Measurements from ENCODE around the gene PFDN6. TPM values are rescaled to one million over a fixed set of nuclear protein-coding genes. Genes with fewer than 3 reads are reported as not detected.
A peak's percentile ranks its signal among the peaks of the same experiment; 100 is the strongest.

PFDN6 gene
- total RNA-seq, 1 experiment from 2014 or later, result 153 TPM

DNA sequence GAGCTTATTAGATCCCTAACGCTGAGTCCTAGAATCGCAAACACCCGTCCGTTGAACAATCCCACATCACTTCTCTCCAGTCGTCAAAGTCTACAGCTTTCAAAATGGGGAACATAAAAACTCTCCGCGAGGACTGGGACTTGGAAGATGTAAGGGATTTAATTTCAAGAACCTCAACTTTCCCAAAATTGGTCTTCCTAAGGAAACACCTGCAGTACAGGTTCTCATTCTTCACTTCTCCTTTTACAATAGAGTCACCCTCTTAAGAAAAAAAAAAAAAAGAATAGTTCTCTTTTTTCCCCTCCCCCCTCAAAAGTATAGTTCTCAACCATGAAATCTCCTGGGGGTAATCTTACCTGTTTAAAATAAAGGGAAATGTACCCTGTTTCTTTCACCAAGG is 34.7 kb downstream of the PFDN6 start:
- Histone ChIP-seq H2AFZ (ENCODE audit: low read length) (peak overlapping the region; percentile 81), H3K4me2 (ENCODE audit: low read length) (peak overlapping the region; percentile 96), H3K79me2 (ENCODE audit: low read length) (peaks cover 37% of the 10 kb centered on the region), H3K36me3 (ENCODE audit: low read depth, low read length) (peaks cover 6% of the 10 kb centered on the region; the same call in 1 of the 2 replicates), H3K9ac (ENCODE audit: low read length) (no peak overlapping the region), H3K27me3 (ENCODE audit: low read length) (no peaks in the 10 kb centered on the region), H3K4me3 (ENCODE audit: low read length) (peak overlapping the region; percentile 95), H3K27ac (ENCODE audit: low read length) (no peak overlapping the region), H4K20me1 (ENCODE audit: low read length) (no peaks in the 10 kb centered on the region), H3F3A (ENCODE audit: low read length, unreplicated experiment) (no peaks in the 10 kb centered on the region), H3K9me2 (replicated peaks; ENCODE audit: low read length) (no peaks in the 10 kb centered on the region), H3K4me1 (ENCODE audit: insufficient read depth, low read length) (peaks cover 40% of the 10 kb centered on the region), H3K9me3 (ENCODE audit: low read length) (no peaks in the 10 kb centered on the region)
- intact Hi-C loops (cut with micrococcal nuclease), result no loop called here
- no TSS peak for BruUV-seq (replicated peaks)
- TF ChIP-seq EZH2 (IDR thresholded peaks at IDR 0.05; ENCODE audit: low read length, unreplicated experiment), result no peak
- TF ChIP-seq, protein P1, sequence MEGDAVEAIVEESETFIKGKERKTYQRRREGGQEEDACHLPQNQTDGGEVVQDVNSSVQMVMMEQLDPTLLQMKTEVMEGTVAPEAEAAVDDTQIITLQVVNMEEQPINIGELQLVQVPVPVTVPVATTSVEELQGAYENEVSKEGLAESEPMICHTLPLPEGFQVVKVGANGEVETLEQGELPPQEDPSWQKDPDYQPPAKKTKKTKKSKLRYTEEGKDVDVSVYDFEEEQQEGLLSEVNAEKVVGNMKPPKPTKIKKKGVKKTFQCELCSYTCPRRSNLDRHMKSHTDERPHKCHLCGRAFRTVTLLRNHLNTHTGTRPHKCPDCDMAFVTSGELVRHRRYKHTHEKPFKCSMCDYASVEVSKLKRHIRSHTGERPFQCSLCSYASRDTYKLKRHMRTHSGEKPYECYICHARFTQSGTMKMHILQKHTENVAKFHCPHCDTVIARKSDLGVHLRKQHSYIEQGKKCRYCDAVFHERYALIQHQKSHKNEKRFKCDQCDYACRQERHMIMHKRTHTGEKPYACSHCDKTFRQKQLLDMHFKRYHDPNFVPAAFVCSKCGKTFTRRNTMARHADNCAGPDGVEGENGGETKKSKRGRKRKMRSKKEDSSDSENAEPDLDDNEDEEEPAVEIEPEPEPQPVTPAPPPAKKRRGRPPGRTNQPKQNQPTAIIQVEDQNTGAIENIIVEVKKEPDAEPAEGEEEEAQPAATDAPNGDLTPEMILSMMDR (conservative IDR thresholded peaks at IDR 0.05; ENCODE audit: low read depth, low read length), result no peak
- no peak for TF ChIP-seq EZH2phosphoT487 (IDR thresholded peaks at IDR 0.05; ENCODE audit: borderline replicate concordance, low read length)
- no peak for DNase-seq
- ChIA-PET POLR2A (ENCODE audit: unreplicated experiment) (no interaction called here), CTCF (no interaction called here)
- no peak for ATAC-seq

DNA sequence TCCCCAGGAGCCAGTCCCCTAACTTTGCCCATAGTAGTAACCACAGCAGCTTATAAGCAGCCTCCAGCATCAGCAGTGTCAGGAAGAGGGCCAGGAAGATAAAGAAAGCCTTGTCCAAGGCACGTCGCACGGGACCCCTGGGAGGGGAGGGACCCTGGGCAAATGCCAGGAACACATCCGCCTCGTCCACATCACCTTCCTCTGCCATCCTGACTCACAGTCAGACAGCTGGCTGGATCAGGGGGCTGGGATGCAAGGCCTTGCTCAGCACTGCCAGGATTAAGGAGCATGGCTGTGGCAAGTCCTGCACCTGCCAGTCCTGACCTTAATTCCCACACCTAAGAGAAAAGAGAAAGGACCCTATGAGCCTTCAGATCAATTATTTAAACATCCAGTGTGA is 39.7 kb downstream of the PFDN6 start:
- ChIA-PET POLR2A (ENCODE audit: unreplicated experiment) (no interaction called here), CTCF (no interaction called here)
- no TSS peak for BruUV-seq (replicated peaks)
- DNase-seq (peak; percentile 24), ATAC-seq (peak; percentile 29; the same call in 1 of the 2 replicates)
- Histone ChIP-seq H3K9me2 (replicated peaks; ENCODE audit: low read length) (no peaks in the 10 kb centered on the region), H3K4me3 (ENCODE audit: low read length) (no peak overlapping the region), H3K9ac (ENCODE audit: low read length) (no peak overlapping the region), H3K27me3 (ENCODE audit: low read length) (no peaks in the 10 kb centered on the region), H3F3A (ENCODE audit: low read length, unreplicated experiment) (no peaks in the 10 kb centered on the region), H4K20me1 (ENCODE audit: low read length) (no peaks in the 10 kb centered on the region), H3K79me2 (ENCODE audit: low read length) (no peaks in the 10 kb centered on the region), H3K4me1 (ENCODE audit: insufficient read depth, low read length) (peaks cover 2% of the 10 kb centered on the region), H3K27ac (ENCODE audit: low read length) (no peak overlapping the region), H3K9me3 (ENCODE audit: low read length) (no peaks in the 10 kb centered on the region), H2AFZ (ENCODE audit: low read length) (no peak overlapping the region), H3K36me3 (ENCODE audit: low read depth, low read length) (no peaks in the 10 kb centered on the region), H3K4me2 (ENCODE audit: low read length) (no peak overlapping the region)
- intact Hi-C loops (cut with micrococcal nuclease), result no loop called here
- TF ChIP-seq EZH2 (IDR thresholded peaks at IDR 0.05; ENCODE audit: low read length, unreplicated experiment), result no peak
- TF ChIP-seq, protein P1 (conservative IDR thresholded peaks at IDR 0.05; ENCODE audit: low read depth, low read length), result no peak
- TF ChIP-seq EZH2phosphoT487 (IDR thresholded peaks at IDR 0.05; ENCODE audit: borderline replicate concordance, low read length), result no peak

DNA sequence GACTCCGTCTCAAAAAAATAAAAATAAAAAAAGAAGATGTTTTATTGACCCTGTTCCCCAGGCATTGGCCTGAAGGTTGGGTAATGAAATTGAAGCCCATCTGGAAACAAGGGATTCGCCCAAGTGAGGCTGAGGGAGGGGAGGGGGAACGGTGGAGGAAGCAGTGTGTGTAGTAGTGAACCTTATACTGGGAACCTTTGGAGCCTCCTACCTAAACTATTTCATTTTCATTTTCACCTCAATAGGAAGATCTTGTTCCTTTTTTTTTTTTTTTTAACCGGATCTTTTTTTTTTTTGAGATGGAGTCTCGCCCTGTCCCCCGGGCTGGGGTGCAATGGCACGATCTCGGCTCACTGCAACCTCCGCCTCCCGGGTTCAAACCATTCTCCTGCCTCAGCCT is 41.3 kb downstream of the PFDN6 start:
- Histone ChIP-seq H2AFZ (ENCODE audit: low read length) (no peak overlapping the region), H3K79me2 (ENCODE audit: low read length) (no peaks in the 10 kb centered on the region), H3K4me1 (ENCODE audit: insufficient read depth, low read length) (no peaks in the 10 kb centered on the region), H4K20me1 (ENCODE audit: low read length) (no peaks in the 10 kb centered on the region), H3K9ac (ENCODE audit: low read length) (no peak overlapping the region), H3K4me3 (ENCODE audit: low read length) (no peak overlapping the region), H3K9me2 (replicated peaks; ENCODE audit: low read length) (no peaks in the 10 kb centered on the region), H3K27me3 (ENCODE audit: low read length) (no peaks in the 10 kb centered on the region), H3K27ac (ENCODE audit: low read length) (no peak overlapping the region), H3F3A (ENCODE audit: low read length, unreplicated experiment) (no peaks in the 10 kb centered on the region), H3K36me3 (ENCODE audit: low read depth, low read length) (no peaks in the 10 kb centered on the region), H3K4me2 (ENCODE audit: low read length) (no peak overlapping the region), H3K9me3 (ENCODE audit: low read length) (no peaks in the 10 kb centered on the region)
- intact Hi-C loops (cut with micrococcal nuclease), result no loop called here
- ATAC-seq (no peak), DNase-seq (no peak)
- BruUV-seq (replicated peaks), result no TSS peak
- TF ChIP-seq EZH2 (IDR thresholded peaks at IDR 0.05; ENCODE audit: low read length, unreplicated experiment) (no peak), EZH2phosphoT487 (IDR thresholded peaks at IDR 0.05; ENCODE audit: borderline replicate concordance, low read length) (no peak)
- TF ChIP-seq, protein P1 (conservative IDR thresholded peaks at IDR 0.05; ENCODE audit: low read depth, low read length), result no peak
- POLR2A ChIA-PET (ENCODE audit: unreplicated experiment), result no interaction called here
- CTCF ChIA-PET, result interaction anchor here (0.7 kb wide), 1 partner anchor 467 kb away, joined by 3 read pairs; no protein-coding TSS in a partner anchor
